H1 (cell line): Measurements from ENCODE around the gene NLRC5. TPM values are rescaled to one million over a fixed set of nuclear protein-coding genes. Genes with fewer than 3 reads are reported as not detected.

Source experiments
- CTCF ChIA-PET: fragments of 300-600 bp; sonication (Branson Sonifier 250); formaldehyde crosslinking; loops from one replicate; lab custom pipeline; 2021; ENCODE audit not compliant: partially characterized antibody; lab: Charles Lee
- POLR2A ChIA-PET: fragments of 300-600 bp; sonication (Branson Sonifier 250); formaldehyde crosslinking; loops from one replicate; lab custom pipeline; 2021; ENCODE audit warnings: inconsistent platforms; ENCODE audit not compliant: partially characterized antibody; lab: Charles Lee
- DNase-seq, 2 experiments: peaks; one replicate each; pipeline versions ENCODE4 v3.0.0 to v3.0.0-alpha.2; 2010 to 2022; ENCODE audit warnings: low spot score in 2 of 2, low read depth in 1 of 2, mixed read lengths in 1 of 2
- FAIRE-seq: peaks from 2 replicates; lab custom pipeline; 2011; peaks lifted over from hg19 to GRCh38; lab: Jason Lieb, UNC
- H2AFZ ChIP-seq: 2 replicates; pipeline ENCODE4 v1.8.1; 2012; ENCODE audit warnings: low read length, inconsistent platforms
- H2AK5ac ChIP-seq: 2 replicates; pipeline ENCODE4 v1.6.1; 2013; ENCODE audit warnings: low read depth, low read length
- H2BK120ac ChIP-seq: replicated peaks from 2 replicates; pipeline ENCODE3; 2013; ENCODE audit warnings: low read depth, low read length, inconsistent platforms
- H2BK12ac ChIP-seq: 2 replicates; pipeline ENCODE4 v1.6.1; 2013; ENCODE audit warnings: low read depth, low read length
- H2BK15ac ChIP-seq: 2 replicates; pipeline ENCODE4 v1.6.1; 2013; ENCODE audit warnings: low read length
- H2BK20ac ChIP-seq: 2 replicates; pipeline ENCODE4 v1.6.1; 2013; ENCODE audit warnings: low read length
- H2BK5ac ChIP-seq: 2 replicates; pipeline ENCODE4 v1.6.1; 2013; ENCODE audit warnings: low read depth, low read length
- H3K14ac ChIP-seq: 2 replicates; pipeline ENCODE4 v1.6.1; 2013; ENCODE audit warnings: inconsistent platforms; ENCODE audit not compliant: insufficient read length
- H3K18ac ChIP-seq: 2 replicates; pipeline ENCODE4 v1.6.1; 2013; ENCODE audit warnings: low read length; ENCODE audit errors: extremely low read depth
- H3K23ac ChIP-seq: 2 replicates; pipeline ENCODE4 v1.6.1; 2013; ENCODE audit warnings: inconsistent platforms; ENCODE audit not compliant: insufficient read length
- H3K23me2 ChIP-seq: 2 replicates; pipeline ENCODE4 v1.6.1; 2013; ENCODE audit warnings: low read depth, low read length
- H3K27ac ChIP-seq: 2 replicates; pipeline ENCODE4 v1.6.1; 2011; ENCODE audit warnings: low read depth, low read length, inconsistent platforms
- H3K27me3 ChIP-seq, 4 experiments: replicated peaks in 1 of 4; 1 replicate in 1 of 4; 2 replicates in 3 of 4; pipeline versions ENCODE4 v1.6.1 to v1.8.1; 2011 to 2013; ENCODE audit warnings: low read length in 3 of 4, mild to moderate bottlenecking in 3 of 4, inconsistent platforms in 2 of 4, mixed read lengths in 2 of 4, moderate library complexity in 1 of 4; ENCODE audit not compliant: control insufficient read depth in 3 of 4, insufficient read depth in 3 of 4; ENCODE audit errors: extremely low read depth in 1 of 4
- H3K36me3 ChIP-seq, 4 experiments: 2 replicates each; pipeline versions ENCODE4 v1.6.1 to v1.8.1; 2011 to 2013; ENCODE audit warnings: mild to moderate bottlenecking in 4 of 4, low read length in 3 of 4, moderate library complexity in 2 of 4, control low read depth in 1 of 4, inconsistent platforms in 1 of 4; ENCODE audit not compliant: insufficient read depth in 4 of 4, control insufficient read depth in 2 of 4
- H3K4ac ChIP-seq: replicated peaks from 2 replicates; pipeline ENCODE3; 2013; ENCODE audit warnings: low read length, low read depth, mixed read lengths, inconsistent platforms; ENCODE audit not compliant: insufficient read length
- H3K4me1 ChIP-seq, 4 experiments: replicated peaks in 1 of 4; 1 replicate in 1 of 4; 2 replicates in 3 of 4; pipeline versions ENCODE4 v1.6.1 to v1.8.1; 2011 to 2013; ENCODE audit warnings: low read length in 3 of 4, inconsistent platforms in 2 of 4, mixed read lengths in 1 of 4; ENCODE audit not compliant: insufficient read depth in 4 of 4, control insufficient read depth in 3 of 4
- H3K4me2 ChIP-seq, 2 experiments: 2 replicates each; pipeline versions ENCODE4 v1.6.1 to v1.8.1; 2011 to 2013; ENCODE audit warnings: low read depth in 2 of 2, low read length in 2 of 2, control low read depth in 1 of 2, inconsistent platforms in 1 of 2, mild to moderate bottlenecking in 1 of 2; ENCODE audit not compliant: insufficient read depth in 1 of 2
- H3K4me3 ChIP-seq, 4 experiments: fragments of 200-600, 300-600 bp in 1 of 4; sonication (generic), shearing (Covaris generic), sonication (Bioruptor Twin) in 1 of 4; 2 replicates each; pipeline versions ENCODE4 v1.5.1 to v1.8.1; 2011 to 2016; ENCODE audit warnings: low read length in 4 of 4, low read depth in 3 of 4, control low read depth in 2 of 4, inconsistent platforms in 2 of 4, mild to moderate bottlenecking in 2 of 4, mixed read lengths in 1 of 4, moderate library complexity in 1 of 4; ENCODE audit not compliant: insufficient read depth in 2 of 4; ENCODE audit errors: extremely low read depth in 1 of 4
- H3K56ac ChIP-seq: replicated peaks from 2 replicates; pipeline ENCODE3; 2013; ENCODE audit warnings: low read depth, mild to moderate bottlenecking, mixed read lengths, low read length, inconsistent platforms; ENCODE audit not compliant: insufficient read length
- H3K79me1 ChIP-seq: 2 replicates; pipeline ENCODE4 v1.6.1; 2013; ENCODE audit warnings: low read depth, low read length, control low read depth
- H3K79me2 ChIP-seq, 2 experiments: 2 replicates each; pipeline versions ENCODE4 v1.6.1 to v1.8.1; 2012 to 2013; ENCODE audit warnings: low read length in 2 of 2, mild to moderate bottlenecking in 2 of 2, inconsistent platforms in 1 of 2; ENCODE audit not compliant: insufficient read depth in 2 of 2, control insufficient read depth in 1 of 2
- H3K9ac ChIP-seq, 4 experiments: replicated peaks in 1 of 4; 1 replicate in 1 of 4; 2 replicates in 3 of 4; pipeline versions ENCODE4 v1.6.1 to v1.8.1; 2011 to 2013; ENCODE audit warnings: low read depth in 3 of 4, low read length in 3 of 4, control low read depth in 2 of 4, mild to moderate bottlenecking in 2 of 4, moderate library complexity in 2 of 4, inconsistent platforms in 1 of 4; ENCODE audit errors: extremely low read depth in 1 of 4
- H3K9me3 ChIP-seq, 2 experiments: 2 replicates each; pipeline versions ENCODE4 v1.6.1 to v1.8.1; 2012 to 2013; ENCODE audit warnings: mild to moderate bottlenecking in 2 of 2, moderate library complexity in 2 of 2, control low read depth in 1 of 2, inconsistent platforms in 1 of 2, low read depth in 1 of 2, low read length in 1 of 2, mixed read lengths in 1 of 2; ENCODE audit not compliant: insufficient read depth in 2 of 2
- H4K20me1 ChIP-seq, 2 experiments: replicated peaks in 1 of 2; 2 replicates each; pipeline versions ENCODE3 to v1.8.1; 2011 to 2013; ENCODE audit warnings: inconsistent platforms in 2 of 2, low read length in 2 of 2, mild to moderate bottlenecking in 1 of 2; ENCODE audit not compliant: insufficient read depth in 2 of 2, control insufficient read depth in 1 of 2
- H4K5ac ChIP-seq: 2 replicates; pipeline ENCODE4 v1.6.1; 2013; ENCODE audit warnings: low read length, low read depth, mixed read lengths, inconsistent platforms; ENCODE audit not compliant: insufficient read length
- H4K8ac ChIP-seq: 2 replicates; pipeline ENCODE4 v1.8.0; 2013; ENCODE audit warnings: mild to moderate bottlenecking, moderate library complexity, low read length, inconsistent platforms; ENCODE audit not compliant: insufficient read depth; ENCODE audit errors: extremely low read depth
- H4K91ac ChIP-seq: replicated peaks from 2 replicates; pipeline ENCODE3; 2013; ENCODE audit warnings: low read length, mixed read lengths, inconsistent platforms; ENCODE audit not compliant: insufficient read length
- EP300 ChIP-seq, 2 experiments: IDR thresholded peaks; 1 replicate in 1 of 2; 2 replicates in 1 of 2; pipeline ENCODE4 v1.6.1; 2011 to 2012; ENCODE audit warnings: low read depth in 2 of 2, low read length in 2 of 2, mild to moderate bottlenecking in 2 of 2, borderline replicate concordance in 1 of 2, inconsistent platforms in 1 of 2, moderate library complexity in 1 of 2
- EZH2 ChIP-seq: fragments of 200-600 bp; sonication (generic); IDR thresholded peaks from 2 replicates; pipeline ENCODE4 v1.7.1; 2012; ENCODE audit warnings: low read depth, mild to moderate bottlenecking, moderate library complexity, low read length, inconsistent platforms; ENCODE audit not compliant: severe bottlenecking
- GTF2F1 ChIP-seq: IDR thresholded peaks from 2 replicates; pipeline ENCODE4 v1.6.1; 2012; ENCODE audit warnings: low read depth, low read length, improper control_type of control experiment, borderline replicate concordance
- HDAC2 ChIP-seq, 2 experiments: fragments of 300-600 bp in 1 of 2; sonication (generic) in 1 of 2; IDR thresholded peaks; 2 replicates each; pipeline ENCODE4 v1.6.1; 2011 to 2012; ENCODE audit warnings: low read depth in 2 of 2, low read length in 2 of 2, mild to moderate bottlenecking in 2 of 2, moderate library complexity in 2 of 2, borderline replicate concordance in 1 of 2, inconsistent platforms in 1 of 2
- JUN ChIP-seq: IDR thresholded peaks from 2 replicates; pipeline ENCODE4 v1.6.1; 2011; ENCODE audit warnings: low read depth, mild to moderate bottlenecking, improper control_type of control experiment, low read length
- MAX ChIP-seq: IDR thresholded peaks from 2 replicates; pipeline ENCODE4 v1.6.1; 2012; ENCODE audit warnings: inconsistent platforms
- RXRA ChIP-seq: IDR thresholded peaks from 2 replicates; pipeline ENCODE4 v1.6.1; 2011; ENCODE audit warnings: low read depth, mild to moderate bottlenecking, low read length, moderate library complexity; ENCODE audit not compliant: insufficient read depth
- SIN3A ChIP-seq, 2 experiments: IDR thresholded peaks in 1 of 2; conservative IDR thresholded peaks in 1 of 2; 2 replicates each; pipeline ENCODE4 v1.6.1; 2011 to 2012; ENCODE audit warnings: low read length in 2 of 2, improper control_type of control experiment in 1 of 2, low read depth in 1 of 2, mild to moderate bottlenecking in 1 of 2
- WGBS, 2 experiments: shearing (Covaris generic) in 1 of 2; methylation state at CpG; one replicate each; pipeline versions ENCODE4 v1.1.6 to v1.1.7; 2013 to 2015; ENCODE audit warnings: low lambda C conversion rate in 2 of 2, mixed read lengths in 2 of 2, inconsistent platforms in 1 of 2, low coverage in 1 of 2, missing lambda C conversion rate in 1 of 2; ENCODE audit not compliant: insufficient replicate concordance in 2 of 2, insufficient coverage in 1 of 2, insufficient read length in 1 of 2; ENCODE audit errors: extremely low coverage in 1 of 2, missing lambda C conversion rate in 1 of 2; 5-methylcytosine and 5-hydroxymethylcytosine counted together
- polyA plus RNA-seq, 7 experiments: library from polyadenylated mRNA; depleted of rRNA in 3 of 7; stranded (reverse) in 5 of 7; unstranded in 2 of 7; fragments of >200 nt in 5 of 7; fragments of 200-250 nt in 2 of 7; gene quantifications; 1 replicate in 5 of 7; 2 replicates in 1 of 7; 4 replicates in 1 of 7; pipeline versions ENCODE4 v1.2.1 to v1.2.3, GENCODE V29; 2011 to 2013; ENCODE audit warnings: missing spikeins in 2 of 7, mixed read lengths in 2 of 7
- total RNA-seq: library from RNA; stranded (reverse); fragmentation: NEBNext Ultra II Directional; extraction: Animal tissue kit (Norgen Biotek cat#: 25700); gene quantifications from 2 replicates; pipeline ENCODE4 v1.2.1, GENCODE V29; 2021
- TF ChIP-seq, protein P1 (sequence below): IDR thresholded peaks from 2 replicates; pipeline ENCODE4 v1.6.1; 2011; ENCODE audit warnings: low read depth, mild to moderate bottlenecking, low read length; ENCODE audit not compliant: insufficient read depth

The NLRC5 gene
- total and polyA plus RNA-seq, 2 of the 8 experiments (the other 6 are each of a cell fraction or from before 2014, with no cell fraction given), result 2.2 to 3.2 TPM

DNA sequence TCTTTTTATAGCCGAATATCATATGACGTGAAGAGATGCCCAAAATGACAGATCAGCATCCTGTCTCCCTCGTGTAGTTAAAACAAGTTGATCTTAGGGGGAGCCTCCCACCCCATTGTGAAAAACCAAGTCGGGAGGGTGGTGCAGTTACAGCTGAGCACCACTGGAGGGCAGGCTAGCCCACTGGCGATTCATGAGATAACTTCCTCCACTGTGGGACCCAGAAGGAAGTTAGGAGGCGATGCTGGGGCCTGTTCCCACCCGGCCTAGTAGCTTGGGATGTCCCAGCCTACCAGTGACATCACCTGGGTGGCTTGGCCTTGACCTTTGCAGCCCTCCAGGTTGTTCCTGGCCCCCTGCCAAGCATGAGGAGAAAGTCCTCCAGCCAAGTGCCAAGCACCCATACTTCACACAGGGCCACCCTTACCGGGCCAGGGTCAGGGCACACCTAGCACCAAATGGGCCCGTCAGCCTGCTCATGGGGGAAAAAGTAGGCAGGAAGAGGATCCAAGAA lies 95.0 kb downstream of the NLRC5 start:
- Histone ChIP-seq H3K27ac (no peak overlapping the region), H3K4me1 (peaks cover 0 to 2% (median 0%) of the 10 kb centered on the region in 4 experiments; a peak in 1 of 7 replicates), H2AK5ac (no peak overlapping the region), H3K18ac (no peak overlapping the region), H3K79me2 (no peaks in the 10 kb centered on the region), H3K4me2 (no peak overlapping the region), H3K9ac (no peak overlapping the region), H4K20me1 (no peaks in the 10 kb centered on the region), H2AFZ (peak overlapping the region; percentile 35), H2BK12ac (no peak overlapping the region), H3K23ac (no peak overlapping the region), H3K36me3 (no peaks in the 10 kb centered on the region), H4K8ac (0 out of 2 replicates have a peak overlapping the region, but pooled peaks have one; percentile 53), H2BK20ac (no peak overlapping the region), H3K79me1 (no peaks in the 10 kb centered on the region), H3K9me3 (no peaks in the 10 kb centered on the region), H3K4ac (no peak overlapping the region), H4K5ac (no peak overlapping the region), H2BK5ac (no peak overlapping the region), H3K27me3 (no peaks in the 10 kb centered on the region; a peak in 1 of 7 replicates), H3K56ac (no peak overlapping the region), H3K4me3 (no peak overlapping the region), H2BK120ac (no peak overlapping the region), H4K91ac (no peak overlapping the region), H2BK15ac (no peak overlapping the region), H3K14ac (no peak overlapping the region), H3K23me2 (no peaks in the 10 kb centered on the region)
- WGBS, 2 experiments, result 34% methylated on average over 9 of the region's 9 CpGs; no CpG with 5 or more reads in 1 of the 2 experiments
- CTCF ChIA-PET, result interaction anchor here (0.7 to 7.0 kb wide), 39 partner anchors 8 to 333 kb away, joined by 3 to 100 read pairs (median 4); partner anchors contain the start of gene CPNE2
- DNase-seq (peak; percentile 53 to 88), FAIRE-seq (peak; percentile 76)
- POLR2A ChIA-PET, result interaction anchor here (0.9 to 1.4 kb wide), 3 partner anchors 9 to 70 kb away, joined by 3 to 6 read pairs (median 3); no protein-coding TSS in a partner anchor
- TF ChIP-seq MAX (peak; percentile 29; the same call in 1 of the 2 replicates), SIN3A (conservative IDR thresholded peaks at IDR 0.05 in 1 of 2, IDR thresholded peaks at IDR 0.05 in 1 of 2; ENCODE audit: low read depth in 1 of 2, low read length in 2 of 2) (peak in 1 of 2 experiments; percentile 70; a peak in 1 of 4 replicates), GTF2F1 (no peak), HDAC2 (IDR thresholded peaks at IDR 0.05; ENCODE audit: borderline replicate concordance in 1 of 2, low read depth in 2 of 2, low read length in 2 of 2) (0 out of 4 replicates have a peak, but pooled peaks of 1 of the 2 experiments have one; percentile 35), EP300 (IDR thresholded peaks at IDR 0.05; ENCODE audit: borderline replicate concordance in 1 of 2, low read depth in 2 of 2, low read length in 2 of 2) (no peak), RXRA (no peak), EZH2 (no peak), JUN (no peak)
- TF ChIP-seq, protein P1, sequence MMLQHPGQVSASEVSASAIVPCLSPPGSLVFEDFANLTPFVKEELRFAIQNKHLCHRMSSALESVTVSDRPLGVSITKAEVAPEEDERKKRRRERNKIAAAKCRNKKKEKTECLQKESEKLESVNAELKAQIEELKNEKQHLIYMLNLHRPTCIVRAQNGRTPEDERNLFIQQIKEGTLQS, result no peak
